Right ventricle myocardium inferior (tissue), 1 donor: ENCODE measurements around the gene NKAIN2. TPM values are rescaled to one million over a fixed set of nuclear protein-coding genes. Genes with fewer than 3 reads are reported as not detected.

Source experiments
- ATAC-seq: fragments of 200-7000 bp; cut with Tn5 transposase; one replicate; pipeline ENCODE4 v1.9.1; 2020; ENCODE audit warnings: mild to moderate bottlenecking, moderate library complexity
- DNase-seq: peaks from one replicate; pipeline ENCODE4 v3.0.0; 2021; ENCODE audit errors: missing footprints
- intact Hi-C: fragments of 100-400 bp; cut with DNase I; formaldehyde crosslinking; loops from one replicate; pipeline ENCODE4 v1.11.0; 2022
- total RNA-seq: library from RNA; stranded (reverse); fragmentation: NEBNext Ultra II Directional; extraction: Animal tissue kit (Norgen Biotek cat#: 25700); gene quantifications from one replicate; pipeline ENCODE4 v1.2.1, GENCODE V29; 2021
- donor health status: DM: no; HTN: yes; CAD: no; lungs with severe emphysema.

NKAIN2 gene
- total RNA-seq, 1 donor from 2014 or later, result 0.30 TPM

DNA sequence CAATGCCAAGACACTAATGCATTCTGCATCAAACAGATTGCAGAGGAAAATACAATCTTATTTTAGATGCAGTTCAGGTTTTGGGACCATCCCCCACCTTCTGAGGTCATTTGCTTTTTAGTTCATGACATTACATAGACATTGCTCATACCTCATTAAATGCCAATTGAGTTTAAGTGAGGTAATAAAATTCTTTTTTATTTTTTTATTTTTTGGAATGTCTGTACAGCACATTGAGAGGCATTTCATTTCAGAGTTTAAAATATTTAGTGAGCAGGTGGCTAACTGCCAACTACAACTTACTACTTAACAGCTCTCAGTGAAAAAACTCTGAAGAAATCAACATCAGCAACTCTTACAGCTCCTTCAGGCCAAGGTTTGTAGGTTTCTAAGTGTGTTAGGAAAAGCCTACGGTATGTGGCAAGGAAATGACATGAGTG is 676.3 kb downstream of the NKAIN2 start:
- DNase-seq (no peak), ATAC-seq (no peak)
- intact Hi-C loops, result no loop called here

DNA sequence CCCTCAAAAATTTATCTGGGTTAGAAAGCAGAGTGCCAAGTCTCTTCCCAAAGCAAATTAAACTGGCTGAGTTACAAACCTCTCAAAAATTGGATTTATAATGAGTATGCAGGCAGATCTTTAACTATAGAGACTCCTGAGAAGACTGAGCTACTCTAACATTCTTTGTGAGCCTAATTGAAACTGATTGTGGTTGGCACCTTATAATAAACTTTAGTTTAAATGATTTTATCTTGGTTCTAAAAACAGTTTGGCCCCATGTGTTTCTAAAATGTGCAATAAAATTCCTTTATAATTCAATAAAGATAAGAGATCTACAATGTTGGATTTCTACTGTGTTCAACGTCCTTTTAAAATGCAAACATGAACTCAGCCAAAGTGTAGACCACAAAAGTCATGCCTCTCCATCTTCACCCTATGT is 678.4 kb downstream of the NKAIN2 start:
- DNase-seq, result no peak
- ATAC-seq, result no peak
- intact Hi-C loops, result no loop called here

DNA sequence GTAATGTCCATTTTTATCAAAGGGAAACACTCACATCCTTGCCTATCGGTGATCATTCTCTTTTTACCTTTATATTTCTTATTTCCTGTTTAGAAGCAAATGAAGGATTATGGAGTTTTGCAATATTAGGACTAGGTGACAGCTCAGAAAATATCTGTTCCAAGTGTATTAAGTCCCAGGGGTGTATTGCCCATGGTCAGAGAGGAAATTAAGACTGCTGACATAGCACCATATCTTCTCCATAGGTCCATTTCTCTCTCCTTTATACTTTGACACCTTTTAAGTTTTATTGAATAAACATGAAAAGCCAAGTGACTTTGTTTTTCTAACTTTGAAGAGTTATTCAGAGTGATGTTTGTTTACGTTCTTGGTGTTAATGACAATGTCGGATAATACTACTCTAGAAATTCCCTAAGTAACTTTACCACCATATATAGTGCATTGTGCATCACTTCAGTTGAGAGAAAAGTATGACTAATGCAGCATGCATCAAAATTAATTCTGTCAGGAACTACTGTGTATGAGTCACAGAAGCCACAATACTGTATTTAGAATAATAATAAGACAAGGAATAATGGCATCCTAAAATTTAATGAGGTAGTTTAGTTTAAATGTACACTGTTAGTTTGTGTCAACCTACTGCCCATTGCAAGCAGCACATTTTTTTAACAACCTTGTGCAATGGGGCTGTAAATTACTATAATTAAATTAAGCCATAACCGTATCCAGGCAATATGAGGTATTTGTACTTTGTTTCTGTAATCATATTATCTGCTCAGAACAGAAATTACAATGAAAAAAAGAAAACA is 684.2 kb downstream of the NKAIN2 start:
- DNase-seq (no peak), ATAC-seq (no peak)
- intact Hi-C loops, result no loop called here

DNA sequence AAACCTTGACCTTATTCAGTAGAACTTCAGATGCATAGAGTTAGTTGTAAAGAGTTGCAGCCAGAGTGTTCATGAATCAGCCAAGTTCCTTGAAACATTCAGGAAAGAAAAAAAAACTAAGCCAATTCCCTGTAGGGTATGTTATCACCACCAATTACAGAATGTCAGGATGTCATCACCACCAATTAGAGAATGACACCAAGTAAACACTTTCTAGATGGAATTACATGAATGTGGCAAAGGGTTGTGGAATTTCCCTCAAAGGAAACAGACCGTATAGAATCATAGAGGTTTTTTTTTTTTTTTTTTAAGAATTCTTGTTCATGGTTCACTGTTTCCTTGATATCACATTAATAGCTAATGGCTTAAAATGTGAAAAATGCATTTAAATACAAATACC is 686.5 kb downstream of the NKAIN2 start:
- no peak for ATAC-seq
- intact Hi-C loops, result no loop called here
- DNase-seq, result no peak

DNA sequence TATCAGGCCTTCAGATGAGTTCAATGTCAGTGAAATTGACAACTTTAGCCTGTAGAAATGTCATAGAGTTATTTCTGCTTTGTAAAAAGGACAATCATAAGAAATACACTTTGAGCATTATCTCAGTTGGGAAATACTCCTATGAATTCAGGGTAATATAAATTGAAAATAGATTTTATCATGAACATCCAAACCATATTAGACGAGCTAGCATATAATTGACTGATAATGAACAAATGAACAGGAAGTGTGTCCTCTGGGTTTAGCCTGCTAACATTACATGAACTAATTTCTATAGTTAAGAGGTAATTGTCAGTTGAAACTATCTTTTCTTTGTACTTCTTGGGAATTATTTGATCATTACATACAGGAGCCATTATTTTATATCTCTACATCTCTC is 689.6 kb downstream of the NKAIN2 start:
- no peak for ATAC-seq
- intact Hi-C loops, result no loop called here

DNA sequence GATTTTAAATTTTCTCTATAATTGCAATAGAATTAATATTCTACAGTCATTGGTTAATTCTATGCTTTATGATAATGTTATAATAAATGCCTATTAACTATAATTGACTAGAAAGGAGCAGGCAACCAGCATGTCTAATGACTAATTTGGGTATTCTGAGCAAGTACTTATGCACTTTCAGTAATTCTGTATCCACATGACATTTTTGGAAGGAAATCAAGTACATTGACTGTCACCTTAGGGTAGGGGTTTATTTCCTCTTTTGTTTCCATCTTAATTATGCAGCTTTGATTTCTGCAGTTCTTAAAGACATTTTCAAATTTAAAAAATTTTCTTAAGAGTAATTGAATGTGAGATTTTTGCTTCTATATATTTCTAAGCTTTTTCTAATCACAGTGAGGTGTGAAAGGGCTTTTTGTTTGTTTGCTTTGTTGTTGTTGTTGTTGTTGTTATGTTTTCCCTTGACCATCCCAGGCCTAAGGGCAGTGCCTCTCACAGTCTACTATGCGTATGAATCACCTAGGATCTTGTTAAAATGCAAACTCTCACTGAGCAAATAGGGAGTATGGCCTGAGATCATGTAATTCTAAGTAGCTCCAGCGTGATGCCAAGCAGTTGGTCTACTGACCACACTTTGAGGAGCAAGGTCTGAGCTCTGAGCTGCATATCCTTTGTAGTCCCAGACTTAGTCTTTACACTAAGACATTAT is 691.4 kb downstream of the NKAIN2 start:
- DNase-seq (no peak), ATAC-seq (no peak)
- intact Hi-C loops, result no loop called here

More for the DNA sequence above, 689.6 kb downstream of the NKAIN2 start:
- DNase-seq, result no peak

DNA sequence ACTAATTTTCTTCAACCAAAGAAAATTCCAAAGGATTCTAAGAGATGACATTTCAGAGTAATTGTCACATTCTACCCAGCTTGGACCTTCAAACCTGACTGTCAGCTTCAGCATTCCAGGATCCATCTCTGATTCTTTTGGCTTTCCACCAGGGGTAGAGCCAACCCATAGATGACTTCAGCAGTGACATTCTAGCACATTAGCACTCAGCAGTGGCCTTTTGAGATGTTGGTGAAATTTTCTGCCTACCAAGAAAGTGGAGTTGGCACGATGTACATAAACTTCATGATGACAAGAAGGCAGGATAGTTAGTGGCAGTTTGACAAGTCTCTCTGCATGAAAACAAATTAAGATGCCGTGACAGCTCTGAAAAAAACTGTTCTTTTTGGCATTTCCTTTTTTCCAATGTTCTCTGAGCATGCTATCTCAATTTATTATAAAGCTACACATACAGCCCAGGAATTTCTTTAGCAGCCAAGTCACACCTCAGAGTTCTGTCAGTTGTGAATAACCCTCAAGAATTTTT is 692.1 kb downstream of the NKAIN2 start:
- intact Hi-C loops, result no loop called here
- ATAC-seq (no peak), DNase-seq (no peak)

DNA sequence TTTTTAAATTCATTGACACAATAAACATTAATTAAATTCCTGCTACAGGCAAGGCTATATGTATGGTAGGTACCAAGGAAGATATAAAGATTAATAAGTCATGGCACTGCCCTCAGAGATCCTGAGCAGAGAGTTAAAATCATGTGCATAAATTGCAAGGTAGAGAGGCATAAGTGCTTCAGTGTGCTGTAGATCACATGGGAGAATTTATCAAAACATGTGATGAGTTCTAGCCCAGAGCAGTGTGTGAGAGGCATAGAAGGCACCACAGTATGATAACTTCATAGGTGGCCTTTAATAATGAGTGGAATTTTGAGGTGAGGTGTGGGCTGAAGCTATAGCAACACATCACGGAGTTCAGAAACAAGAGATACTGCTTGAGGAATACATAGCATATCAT is 692.7 kb downstream of the NKAIN2 start:
- DNase-seq (no peak), ATAC-seq (no peak)
- intact Hi-C loops, result no loop called here

DNA sequence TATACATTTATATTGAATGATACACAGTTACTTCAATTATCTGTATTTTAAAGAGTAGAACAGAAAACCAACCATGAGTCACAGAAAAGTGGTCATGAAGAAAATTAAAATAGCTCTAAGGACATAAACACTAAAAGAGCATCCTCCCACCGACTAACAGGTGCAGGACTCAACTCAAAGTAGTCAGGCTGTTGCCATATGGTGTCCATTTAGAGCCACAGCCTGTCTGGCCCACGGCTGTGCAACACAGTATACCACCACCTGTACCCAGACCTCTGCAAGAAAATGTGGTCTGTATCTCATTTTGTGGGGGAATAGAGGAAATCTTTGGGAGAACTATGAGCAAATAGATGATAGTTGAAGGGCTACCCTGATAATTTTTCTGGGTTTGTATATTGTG is 708.8 kb downstream of the NKAIN2 start:
- DNase-seq (no peak), ATAC-seq (no peak)
- intact Hi-C loops, result no loop called here

DNA sequence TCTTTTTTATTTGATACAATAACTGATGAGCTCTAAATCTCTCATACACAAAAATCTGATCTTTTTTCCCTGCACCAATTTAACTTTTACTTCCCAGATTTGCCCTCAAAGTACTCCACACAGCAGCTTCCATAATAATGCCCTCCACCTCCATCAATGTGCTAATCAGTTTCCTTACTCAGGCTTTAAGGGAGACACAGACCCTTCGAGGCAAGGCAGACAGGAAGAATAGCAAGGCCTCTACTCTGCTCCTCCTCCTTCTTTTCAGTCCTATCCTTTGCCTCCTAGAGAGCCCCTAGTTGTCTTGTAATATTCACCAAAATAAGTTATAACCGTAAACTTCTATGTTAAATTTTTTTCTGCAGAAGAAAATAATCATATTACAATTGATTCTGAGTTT is 713.7 kb downstream of the NKAIN2 start:
- DNase-seq (no peak), ATAC-seq (no peak)
- intact Hi-C loops, result no loop called here

DNA sequence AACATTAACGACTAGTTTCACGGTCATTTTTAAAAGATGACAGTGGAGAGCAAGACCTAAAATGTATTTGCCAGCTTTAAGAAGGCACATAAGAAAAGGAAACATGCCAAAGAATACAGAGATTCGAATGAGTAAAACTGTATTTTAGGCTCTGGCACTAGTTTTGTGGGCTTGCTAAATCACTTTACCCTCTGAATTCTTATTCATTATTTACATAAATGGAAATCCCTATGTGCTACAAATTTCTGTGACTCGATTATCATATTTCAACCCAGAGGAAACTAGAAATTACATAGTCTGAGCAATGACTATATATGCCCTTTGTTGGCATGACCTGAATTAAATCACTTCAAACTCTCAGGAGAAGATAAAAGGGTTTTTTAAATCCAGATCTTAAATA is 716.8 kb downstream of the NKAIN2 start:
- intact Hi-C loops, result no loop called here
- no peak for ATAC-seq
- no peak for DNase-seq

DNA sequence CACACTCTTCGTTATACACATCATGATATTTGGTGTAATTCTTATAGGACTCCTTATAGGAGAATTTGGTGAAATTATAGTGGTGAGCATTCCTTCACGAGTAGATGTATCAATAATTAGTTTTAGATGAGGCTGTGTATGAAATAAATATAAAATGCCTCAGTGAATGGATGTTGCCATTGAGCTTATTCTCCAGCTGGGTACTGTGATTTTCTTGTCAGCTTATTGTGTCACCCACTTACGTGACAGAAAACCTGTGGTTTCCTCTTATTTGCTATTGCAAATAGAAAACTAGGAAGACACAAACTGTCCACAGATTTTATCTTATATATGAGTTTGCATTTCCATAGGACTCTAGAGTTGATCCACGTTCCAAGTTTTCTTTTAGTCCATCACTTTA is 718.7 kb downstream of the NKAIN2 start:
- no peak for DNase-seq
- no peak for ATAC-seq
- intact Hi-C loops, result no loop called here

DNA sequence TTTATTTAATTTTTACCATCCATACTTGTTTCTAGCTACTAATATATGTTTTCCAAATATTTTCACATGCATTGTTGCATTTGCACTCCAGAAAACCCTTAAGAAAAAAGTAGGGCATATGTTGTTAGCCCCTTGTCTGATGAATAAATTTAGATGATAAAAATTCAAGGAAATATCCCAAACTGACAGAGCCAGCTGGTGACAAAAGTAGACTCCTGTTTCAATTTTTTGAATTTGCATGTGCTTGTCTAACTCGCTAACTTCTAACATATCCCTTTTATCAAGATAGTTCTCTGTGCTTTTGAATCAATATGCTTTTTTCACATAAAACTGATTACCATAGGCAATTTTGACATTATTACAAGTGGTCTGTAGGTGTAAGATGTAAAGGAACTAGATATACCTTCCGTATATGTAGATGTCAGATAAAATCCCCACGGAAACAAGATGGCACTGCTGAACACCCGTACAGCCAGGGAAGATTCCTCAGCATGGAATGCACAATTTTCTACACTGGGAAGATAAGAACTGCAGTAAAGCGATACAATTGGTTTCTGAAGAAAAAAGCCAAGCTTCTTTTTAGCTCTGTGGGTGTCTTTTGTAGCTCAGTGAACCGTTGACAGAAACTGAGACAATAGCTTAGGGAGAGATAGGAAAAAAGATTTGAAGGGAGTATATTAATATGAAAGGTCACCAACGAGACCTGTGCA is 721.0 kb downstream of the NKAIN2 start:
- DNase-seq (no peak), ATAC-seq (no peak)
- intact Hi-C loops, result no loop called here

DNA sequence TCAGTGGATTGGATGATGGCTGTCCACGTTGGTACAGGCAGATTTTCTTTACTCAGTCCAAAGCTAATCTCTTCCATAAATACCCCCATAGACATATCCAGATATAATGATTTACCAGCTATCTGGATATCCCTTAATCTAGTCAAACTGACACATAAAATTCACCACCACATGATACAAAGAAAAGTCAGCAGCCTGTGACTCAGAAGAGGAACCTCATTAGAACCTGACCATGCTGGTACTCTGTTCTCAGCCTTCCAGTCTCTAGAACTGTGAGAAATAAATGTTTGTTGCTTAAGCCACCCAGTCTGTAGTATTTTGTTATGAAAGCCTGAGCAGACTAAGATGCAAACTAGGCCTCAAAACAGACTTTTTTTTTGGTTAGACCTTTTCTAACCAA is 727.3 kb downstream of the NKAIN2 start:
- ATAC-seq (no peak), DNase-seq (no peak)
- intact Hi-C loops, result no loop called here

DNA sequence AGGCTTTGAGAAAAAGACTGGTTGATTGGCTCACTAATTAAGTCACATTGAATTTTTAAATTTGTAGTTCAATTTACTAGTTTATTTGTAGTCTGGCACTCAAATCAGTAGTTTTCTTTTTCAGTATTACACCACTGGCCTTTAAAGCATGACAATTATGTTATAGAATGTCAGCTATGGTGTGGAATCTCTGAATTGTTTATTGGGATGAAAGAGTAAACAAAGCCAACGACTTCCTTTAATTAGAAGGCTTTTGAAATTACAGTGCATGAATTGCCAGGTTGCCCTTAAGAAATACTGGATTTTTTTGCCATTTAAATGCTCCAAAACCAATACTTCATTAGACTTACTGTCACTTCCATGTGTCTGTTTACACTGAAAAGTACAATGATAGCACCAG is 731.6 kb downstream of the NKAIN2 start:
- ATAC-seq (no peak), DNase-seq (no peak)
- intact Hi-C loops, result no loop called here

DNA sequence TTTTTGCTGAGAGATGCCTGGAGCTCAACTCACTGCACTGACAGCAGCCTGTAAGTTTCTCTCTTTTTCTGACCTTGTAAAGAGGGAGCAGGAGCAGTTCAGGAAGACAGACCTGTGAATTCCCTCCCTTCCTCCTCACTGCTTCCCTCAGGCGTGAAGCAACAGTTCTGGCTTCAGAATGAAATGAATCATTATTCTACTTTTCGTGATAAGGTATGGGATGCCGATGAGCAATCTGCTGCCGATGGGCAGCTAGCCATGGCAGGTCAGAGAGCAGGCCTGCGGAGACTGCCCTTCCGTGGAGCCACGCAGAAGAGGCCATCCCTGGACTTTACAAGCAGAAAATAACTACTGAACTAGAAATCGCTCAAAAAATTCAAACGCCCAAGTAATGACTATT is 732.1 kb downstream of the NKAIN2 start:
- intact Hi-C loops, result no loop called here
- no peak for ATAC-seq
- no peak for DNase-seq

DNA sequence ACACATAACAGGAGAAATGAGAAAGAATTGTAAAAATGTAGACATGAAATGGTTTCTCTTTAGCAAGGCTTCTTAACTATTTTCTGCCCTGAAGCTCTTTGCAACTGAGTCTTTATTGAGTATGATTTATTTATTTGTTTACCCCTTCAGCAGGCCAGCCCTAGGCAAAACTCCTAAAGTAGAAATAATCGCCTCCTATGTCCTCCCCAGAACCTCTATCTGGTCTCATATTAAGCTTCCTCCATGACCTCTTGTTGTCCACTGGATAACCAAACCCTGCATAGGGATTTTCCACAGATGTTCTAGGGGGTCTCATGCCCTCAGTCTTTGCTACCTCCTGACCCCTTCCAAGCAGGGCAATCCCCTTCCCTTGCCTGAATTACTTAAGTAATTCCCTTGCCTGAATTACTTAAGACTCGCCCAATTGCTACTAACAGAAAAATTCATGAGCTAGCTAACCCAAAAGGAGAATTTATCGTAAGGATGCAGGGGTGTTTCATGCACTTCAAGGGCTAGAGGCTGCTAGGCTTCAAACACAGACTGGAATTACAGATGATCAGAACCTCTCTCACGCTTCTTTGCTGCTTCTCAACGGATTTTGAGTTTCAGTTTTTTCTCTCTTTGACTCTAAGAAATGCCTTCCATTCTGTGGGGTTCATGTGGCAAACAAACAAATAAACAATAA is 732.6 kb downstream of the NKAIN2 start:
- no peak for DNase-seq
- no peak for ATAC-seq
- intact Hi-C loops, result no loop called here

DNA sequence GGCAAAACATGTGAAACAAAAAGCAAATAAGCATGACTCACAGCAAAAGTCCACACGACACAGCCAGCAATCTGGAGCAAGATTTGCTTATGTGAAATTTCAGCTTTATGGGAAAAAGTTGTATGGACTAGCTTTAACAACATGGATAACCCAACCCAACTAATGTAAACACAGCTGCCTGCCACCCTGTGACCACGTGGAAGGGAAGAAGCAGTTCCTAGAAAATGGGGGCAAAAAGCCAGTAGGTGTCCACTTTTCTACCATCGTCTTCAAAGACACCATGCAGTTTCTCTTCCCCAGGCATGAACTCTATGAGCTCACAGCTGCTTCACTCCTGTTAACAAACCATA is 733.2 kb downstream of the NKAIN2 start:
- no peak for DNase-seq
- no peak for ATAC-seq

DNA sequence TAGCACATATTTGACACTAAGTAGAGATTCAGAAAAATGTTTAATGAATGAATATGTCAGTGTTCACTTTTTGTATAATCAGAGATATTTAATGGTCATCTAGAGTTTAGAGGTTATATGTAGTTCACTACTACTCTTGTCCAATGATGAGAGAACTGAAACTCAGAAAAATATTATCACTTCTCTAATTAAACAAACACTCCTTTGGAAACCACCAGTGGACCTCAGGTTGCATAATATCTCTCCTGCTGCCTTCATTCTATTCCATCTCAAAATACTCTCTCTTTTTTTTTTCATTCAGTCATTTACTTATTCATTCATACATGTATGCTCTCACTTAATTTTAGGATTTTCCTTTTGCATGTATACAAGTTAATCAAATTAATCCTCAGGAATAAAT is 735.4 kb downstream of the NKAIN2 start:
- intact Hi-C loops, result no loop called here
- ATAC-seq (no peak), DNase-seq (no peak)

More for the DNA sequence above, 733.2 kb downstream of the NKAIN2 start:
- intact Hi-C loops, result no loop called here
